HG03135 (cell line): ENCODE data around the gene PCDH9.
A peak's percentile ranks its signal among the peaks of the same experiment; 100 is the strongest.

Source experiments
- ATAC-seq: cut with Tn5 transposase; IDR thresholded peaks from one replicate; pipeline ENCODE4 v1.9.1; 2021; ENCODE audit warnings: mild to moderate bottlenecking, moderate library complexity; ENCODE audit not compliant: unreplicated experiment

Gene PCDH9

GRCh38 chr13:66693656-66694055 lies 536.5 kb downstream of the PCDH9 start:
- no peak for ATAC-seq

DNA sequence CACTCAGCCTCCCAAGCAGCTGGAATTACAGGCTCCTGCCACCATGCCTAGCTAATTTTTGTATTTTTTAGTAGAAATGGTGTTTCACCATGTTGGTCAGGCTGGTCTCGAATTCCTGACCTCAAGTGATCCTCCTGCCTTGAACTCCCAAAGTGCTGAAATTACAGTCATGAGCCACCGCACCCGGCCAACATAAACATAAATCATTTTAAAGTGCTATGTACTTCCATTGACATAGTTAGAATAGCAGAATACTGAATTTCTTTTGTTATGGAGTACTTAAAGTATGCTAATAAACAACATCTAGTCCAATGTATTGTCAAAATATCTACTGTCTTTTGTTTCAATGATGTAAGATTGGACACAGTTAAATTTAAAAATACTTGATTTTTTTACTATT lies 539.0 kb downstream of the PCDH9 start:
- no peak for ATAC-seq

GRCh38 chr13:66689628-66690027 lies 540.5 kb downstream of the PCDH9 start:
- no peak for ATAC-seq

DNA sequence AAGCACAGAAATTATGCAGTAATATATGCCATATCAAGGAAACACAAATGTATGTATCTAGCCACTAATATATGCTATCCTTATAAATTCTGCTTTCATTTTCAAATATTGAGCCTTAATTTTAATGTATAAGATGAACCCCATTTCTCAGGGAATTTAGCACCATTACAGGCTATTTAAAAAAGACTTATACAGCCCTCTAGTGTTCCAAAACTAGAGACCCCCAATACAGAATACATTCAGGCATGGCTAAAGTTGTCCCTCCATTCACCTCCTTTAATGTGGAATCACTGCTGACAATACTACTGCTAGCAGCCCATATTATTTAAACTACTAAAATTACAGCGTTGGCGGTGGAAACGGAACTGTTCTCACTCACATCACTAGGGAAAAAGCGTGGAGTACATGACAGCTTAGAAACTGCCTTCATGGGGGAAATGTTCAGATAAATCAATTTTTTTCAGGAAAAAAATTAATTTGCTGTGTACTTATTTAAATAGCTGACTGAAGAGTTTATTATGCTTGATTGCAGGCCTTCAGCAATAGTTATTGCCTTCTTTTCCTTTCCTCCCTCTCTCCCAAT lies 541.0 kb downstream of the PCDH9 start:
- no peak for ATAC-seq

GRCh38 chr13:66681403-66681802 lies 548.7 kb downstream of the PCDH9 start:
- no peak for ATAC-seq

DNA sequence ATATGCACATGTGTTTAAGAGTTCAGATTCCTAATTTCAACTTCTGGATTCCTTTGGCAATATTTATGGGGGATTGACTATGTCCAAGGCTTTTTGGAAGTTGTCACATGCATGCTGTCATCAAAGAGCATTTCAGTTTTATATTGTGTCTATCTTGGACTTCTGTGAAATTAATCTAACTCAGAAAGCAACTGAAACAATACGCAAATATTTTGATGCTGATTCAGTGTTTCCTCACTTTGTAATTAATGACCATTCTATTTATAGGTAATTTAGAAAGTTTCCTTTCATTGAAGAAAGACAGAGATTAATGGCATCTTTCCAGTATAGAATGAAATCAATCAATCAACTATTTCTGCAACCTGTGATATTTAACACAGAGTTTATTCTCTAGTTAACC lies 550.1 kb downstream of the PCDH9 start:
- ATAC-seq = no peak

- ATAC-seq = no peak
Observed at GRCh38 chr13:66675620-66676019, 554.5 kb downstream of the PCDH9 start.

- ATAC-seq = no peak
Observed at GRCh38 chr13:66673401-66673800, 556.7 kb downstream of the PCDH9 start.

DNA sequence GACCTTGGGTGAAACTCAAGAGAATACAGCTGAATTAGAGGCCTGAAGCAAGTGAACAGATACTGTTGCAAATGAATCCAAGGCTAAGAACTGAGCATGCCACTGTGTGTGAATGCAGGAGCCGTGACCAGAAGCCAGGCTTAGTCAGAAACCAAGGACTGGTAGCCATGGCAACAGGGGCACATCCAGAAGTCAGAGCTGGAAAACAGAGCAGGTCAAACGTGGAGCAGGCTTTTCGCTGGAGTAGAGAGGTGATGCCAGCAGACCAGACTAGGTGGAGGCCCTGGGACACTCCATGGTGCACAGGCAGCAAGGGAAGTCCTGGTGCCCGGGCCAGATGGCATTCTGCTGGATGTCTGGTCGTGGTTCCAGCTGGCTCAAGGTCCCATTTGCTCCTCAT lies 564.1 kb downstream of the PCDH9 start:
- no peak for ATAC-seq

GRCh38 chr13:66663711-66664110 lies 566.4 kb downstream of the PCDH9 start:
- no peak for ATAC-seq

GRCh38 chr13:66663206-66663605 lies 566.9 kb downstream of the PCDH9 start:
- ATAC-seq = no peak

- no peak for ATAC-seq
Observed at GRCh38 chr13:66661336-66661735, 568.8 kb downstream of the PCDH9 start.

DNA sequence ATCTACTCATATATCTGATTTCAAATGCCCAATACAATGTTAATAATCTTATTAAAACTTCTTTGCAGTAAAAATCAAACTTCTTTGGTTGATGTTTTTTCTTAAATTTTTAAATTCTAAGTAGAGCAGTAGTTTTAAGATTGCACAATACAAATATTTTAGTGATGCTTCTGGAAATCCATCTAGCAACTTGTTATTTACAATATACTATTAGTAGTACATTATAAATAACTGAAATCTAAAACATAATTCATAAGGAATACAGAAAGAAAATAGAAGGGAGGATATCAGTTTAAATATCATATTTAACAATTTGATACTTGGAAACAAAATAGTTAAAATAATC lies 569.7 kb downstream of the PCDH9 start:
- ATAC-seq = no peak

- peak; percentile 89 for ATAC-seq
Observed at GRCh38 chr13:66659701-66660467, 570.3 kb downstream of the PCDH9 start.

DNA sequence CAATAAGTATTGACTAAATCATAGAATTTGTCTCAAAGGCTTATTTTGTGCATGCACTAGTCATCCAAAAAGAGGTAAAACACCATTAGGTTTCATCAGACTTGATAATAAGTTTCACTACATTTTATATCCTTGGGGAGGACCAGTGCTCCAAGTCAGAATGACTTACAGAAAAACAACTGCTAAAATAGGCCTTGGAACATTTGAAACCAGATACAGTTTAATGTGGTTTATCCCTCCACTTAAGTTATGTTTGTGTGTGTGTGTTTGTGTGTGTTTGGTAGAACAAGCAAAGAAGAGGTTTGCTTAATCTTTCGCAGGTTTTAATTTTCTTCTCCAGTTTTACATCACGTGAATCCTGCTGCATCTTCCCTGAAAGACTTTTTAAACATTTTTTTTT lies 570.9 kb downstream of the PCDH9 start:
- no peak for ATAC-seq

DNA sequence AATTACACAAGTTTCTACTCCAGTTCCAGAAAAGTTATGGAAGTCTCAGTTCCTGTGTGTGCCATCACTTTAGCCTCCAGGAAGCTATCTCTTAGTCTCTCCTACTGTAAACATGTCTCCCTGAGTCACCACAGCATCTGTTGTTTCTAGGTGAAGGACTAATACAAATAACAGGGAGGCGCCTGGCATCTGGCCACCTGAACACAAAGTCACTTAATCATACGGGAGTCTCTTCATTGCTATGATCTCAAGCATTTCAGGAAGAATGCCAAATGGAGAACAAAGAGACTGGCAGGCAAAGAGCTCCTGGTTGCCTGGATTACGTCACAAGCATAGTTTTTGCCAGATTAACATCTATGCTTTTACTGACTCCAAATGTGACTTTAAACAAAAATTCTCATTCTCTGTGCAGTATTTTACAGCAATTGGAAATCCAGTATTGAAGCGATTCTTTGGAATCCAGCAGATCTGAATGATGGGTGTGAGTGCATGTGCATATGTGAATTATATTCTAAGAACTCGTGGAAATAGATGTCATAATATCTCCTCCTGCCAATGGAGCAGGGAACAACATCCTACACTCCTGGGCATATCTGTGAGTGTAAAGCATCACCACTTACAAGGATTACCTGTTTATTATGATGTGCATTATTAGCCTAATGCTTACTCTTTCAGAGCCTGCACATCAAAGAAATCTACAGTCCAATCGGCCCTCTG lies 572.8 kb downstream of the PCDH9 start:
- no peak for ATAC-seq

GRCh38 chr13:66655847-66656454 lies 574.2 kb downstream of the PCDH9 start:
- ATAC-seq = no peak

GRCh38 chr13:66644855-66645460 lies 585.2 kb downstream of the PCDH9 start:
- ATAC-seq = no peak

GRCh38 chr13:66640231-66640630 lies 589.9 kb downstream of the PCDH9 start:
- no peak for ATAC-seq

DNA sequence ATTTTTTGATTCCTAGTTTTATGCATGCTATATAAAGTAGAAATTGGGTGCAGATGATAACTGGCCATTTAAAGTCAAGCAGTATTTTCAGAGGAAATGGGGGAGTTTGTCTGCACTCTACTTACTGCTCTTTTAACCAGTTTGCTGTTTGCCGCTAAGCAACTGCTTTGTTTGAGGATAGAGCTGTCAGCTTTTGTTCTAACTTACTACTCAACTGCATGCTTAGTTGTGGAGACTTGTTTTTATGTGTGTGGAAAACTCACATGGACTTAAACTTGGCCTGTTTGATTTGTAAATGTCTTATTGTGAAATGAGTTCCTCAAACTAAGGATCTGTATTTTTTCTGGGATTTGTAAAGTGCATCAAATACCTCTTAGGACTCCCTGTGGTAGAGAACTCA lies 591.1 kb downstream of the PCDH9 start:
- ATAC-seq = no peak

DNA sequence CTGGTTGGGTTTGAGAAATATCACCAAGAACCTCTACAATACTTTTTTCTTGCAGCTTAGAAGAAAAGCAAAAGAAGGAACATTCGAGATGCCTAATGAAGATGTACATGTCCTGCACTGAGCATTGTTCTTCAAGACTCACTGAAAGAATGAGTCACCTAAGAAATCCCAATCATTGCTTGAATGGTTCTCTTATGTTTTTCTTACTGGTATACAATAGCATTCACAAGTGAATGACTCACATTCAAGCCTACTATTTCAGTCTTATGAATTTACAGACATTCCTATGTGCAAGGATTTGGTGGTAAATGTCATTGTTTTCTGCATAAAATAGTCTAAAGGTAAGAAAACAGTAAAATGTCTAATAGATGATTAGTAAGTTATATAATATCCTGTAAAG lies 594.6 kb downstream of the PCDH9 start:
- ATAC-seq = no peak
